ENCODE results near the gene WDFY3.

The WDFY3 gene

GRCh38 chr4:84912741-84913140 is 53.7 kb downstream of the WDFY3 start:
- DNase-seq (ENCODE audit: low read depth) = no peak

GRCh38 chr4:84908876-84909275 is 57.6 kb downstream of the WDFY3 start:
- DNase-seq (ENCODE audit: low read depth) = no peak

GRCh38 chr4:84907145-84907544 is 59.3 kb downstream of the WDFY3 start:
- no peak for DNase-seq (ENCODE audit: low read depth)

- DNase-seq (ENCODE audit: low read depth) = no peak
Observed at GRCh38 chr4:84905646-84906045, 60.8 kb downstream of the WDFY3 start.

GRCh38 chr4:84901740-84902281 is 64.7 kb downstream of the WDFY3 start:
- DNase-seq (ENCODE audit: low read depth) = no peak

GRCh38 chr4:84901173-84901572 is 65.3 kb downstream of the WDFY3 start:
- DNase-seq (ENCODE audit: low read depth) = no peak

- no peak for DNase-seq (ENCODE audit: low read depth)
Observed at GRCh38 chr4:84899616-84900015, 66.9 kb downstream of the WDFY3 start.

- no peak for DNase-seq (ENCODE audit: low read depth)
Observed at GRCh38 chr4:84897516-84897915, 69.0 kb downstream of the WDFY3 start.

GRCh38 chr4:84895283-84895682 is 71.2 kb downstream of the WDFY3 start:
- no peak for DNase-seq (ENCODE audit: low read depth)

GRCh38 chr4:84894621-84895020 is 71.9 kb downstream of the WDFY3 start:
- DNase-seq (ENCODE audit: low read depth) = no peak

GRCh38 chr4:84892950-84893349 is 73.5 kb downstream of the WDFY3 start:
- DNase-seq (ENCODE audit: low read depth) = no peak

- DNase-seq (ENCODE audit: low read depth) = peak; percentile 72
Observed at GRCh38 chr4:84887824-84888223, 78.7 kb downstream of the WDFY3 start.

- DNase-seq (ENCODE audit: low read depth) = peak; percentile 64
Observed at GRCh38 chr4:84879651-84880200, 86.8 kb downstream of the WDFY3 start.

GRCh38 chr4:84878546-84878945 is 87.9 kb downstream of the WDFY3 start:
- DNase-seq (ENCODE audit: low read depth) = peak; percentile 68

- DNase-seq (ENCODE audit: low read depth) = peak; percentile 93
Observed at GRCh38 chr4:84878090-84878489, 88.4 kb downstream of the WDFY3 start.

GRCh38 chr4:84877051-84877833 is 89.2 kb downstream of the WDFY3 start:
- DNase-seq (ENCODE audit: low read depth) = peak; percentile 82

GRCh38 chr4:84875636-84876371 is 90.7 kb downstream of the WDFY3 start:
- peak; percentile 41 for DNase-seq (ENCODE audit: low read depth)

GRCh38 chr4:84874619-84875018 is 91.9 kb downstream of the WDFY3 start:
- no peak for DNase-seq (ENCODE audit: low read depth)

- DNase-seq (ENCODE audit: low read depth) = peak; percentile 89
Observed at GRCh38 chr4:84870398-84871163, 95.9 kb downstream of the WDFY3 start.

GRCh38 chr4:84866295-84866694 is 100.2 kb downstream of the WDFY3 start:
- DNase-seq (ENCODE audit: low read depth) = no peak

- no peak for DNase-seq (ENCODE audit: low read depth)
Observed at GRCh38 chr4:84865600-84865999, 100.9 kb downstream of the WDFY3 start.

- DNase-seq (ENCODE audit: low read depth) = no peak
Observed at GRCh38 chr4:84862064-84862463, 104.4 kb downstream of the WDFY3 start.

Data from iris pigment epithelial cell (primary cell).